HG03095 (cell line): ENCODE results near the gene SDK2.

Source experiments
- ATAC-seq: cut with Tn5 transposase; IDR thresholded peaks from one replicate; pipeline ENCODE4 v1.9.1; 2021; ENCODE audit warnings: moderate library complexity; ENCODE audit not compliant: unreplicated experiment

SDK2 gene

GRCh38 chr17:73652886-73653480, 8.7 kb upstream of the SDK2 start:
- ATAC-seq = no peak

- ATAC-seq = no peak
These were observed 6.5 kb upstream of the SDK2 start for GRCh38 chr17:73650617-73651200.

DNA sequence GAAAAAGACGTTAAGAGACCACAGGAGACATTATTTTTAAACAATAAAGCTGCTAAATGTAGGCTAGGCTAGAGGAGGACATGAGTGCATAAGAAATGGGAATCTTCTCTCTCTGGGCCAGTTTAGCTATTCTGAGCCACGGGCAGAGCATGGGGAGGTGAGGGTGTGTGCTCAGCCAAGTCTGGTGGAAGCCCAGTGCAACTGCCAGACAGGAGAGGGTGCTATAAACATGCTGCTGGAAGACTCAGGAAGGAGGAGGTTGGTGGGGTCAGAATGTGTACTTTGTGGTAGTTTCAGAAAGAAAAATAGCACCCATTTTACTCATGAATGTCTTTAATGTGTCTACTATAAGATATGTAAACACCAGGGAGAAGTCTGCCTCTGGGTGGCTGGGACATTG, 5.9 kb upstream of the SDK2 start:
- ATAC-seq = no peak

DNA sequence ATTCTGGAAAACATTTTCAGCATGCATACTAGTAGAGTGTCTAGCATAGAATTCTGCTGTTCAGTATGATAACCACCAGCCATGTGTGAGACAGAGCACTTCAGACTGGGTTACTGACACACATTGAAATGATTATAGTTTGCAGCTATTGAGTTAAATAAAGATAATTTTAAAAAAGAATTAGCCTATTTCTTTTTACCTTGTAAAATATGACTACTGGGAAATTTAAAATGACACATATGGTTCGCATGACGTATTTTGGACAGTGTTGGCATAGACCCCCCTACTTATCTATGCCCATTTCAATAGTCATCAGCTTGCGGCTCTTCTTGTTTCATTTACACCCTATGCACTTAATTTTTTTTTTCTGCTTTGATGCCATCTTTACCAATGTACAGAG, 4.7 kb upstream of the SDK2 start:
- ATAC-seq = no peak

GRCh38 chr17:73648543-73648820, 4.2 kb upstream of the SDK2 start:
- no peak for ATAC-seq

- ATAC-seq = no peak
These were observed 3.7 kb upstream of the SDK2 start for GRCh38 chr17:73647772-73648542.

DNA sequence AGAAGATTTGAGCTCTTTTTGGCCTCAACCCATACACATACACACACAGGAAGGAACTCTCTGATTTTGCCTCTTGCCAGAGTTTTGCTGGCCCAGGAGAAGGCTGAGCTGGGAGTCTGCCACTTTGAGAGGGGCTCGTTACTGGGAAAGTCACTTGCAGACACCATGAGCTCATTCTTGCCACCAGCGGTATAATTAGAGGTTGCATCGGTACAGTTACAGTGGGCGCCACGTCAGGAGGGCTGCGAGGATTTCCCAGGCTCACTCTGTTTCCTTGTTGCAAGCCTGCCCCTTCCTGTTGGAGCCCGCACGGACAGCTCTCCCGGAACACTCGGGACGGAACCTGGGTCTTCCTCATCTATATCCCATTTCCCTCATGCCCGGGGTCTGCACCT, 3.1 kb upstream of the SDK2 start:
- ATAC-seq = no peak

GRCh38 chr17:73646409-73647300, 2.4 kb upstream of the SDK2 start:
- ATAC-seq = no peak

- ATAC-seq = no peak
These were observed 1.0 kb upstream of the SDK2 start for GRCh38 chr17:73645050-73645871.

- no peak for ATAC-seq
These were observed 447 bp downstream of the SDK2 start for GRCh38 chr17:73643852-73644144.

GRCh38 chr17:73643001-73643851, 1.0 kb downstream of the SDK2 start:
- ATAC-seq = no peak

DNA sequence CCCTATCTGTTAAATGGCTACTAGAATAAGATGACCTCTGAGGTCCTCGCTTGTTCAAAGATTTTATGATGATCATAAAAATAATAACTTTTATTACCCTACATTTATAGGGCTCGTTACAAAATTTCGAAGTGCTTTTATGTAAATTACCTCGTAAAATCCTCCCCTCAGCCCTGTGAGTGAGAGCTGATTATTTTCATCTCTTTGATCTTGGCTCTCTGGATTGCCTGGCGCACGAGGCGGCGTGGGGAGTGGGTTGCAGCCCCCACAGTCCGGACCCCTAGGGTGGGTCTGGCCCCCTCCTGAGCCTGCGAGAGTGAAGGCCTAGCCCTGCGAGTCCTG, 1.6 kb downstream of the SDK2 start:
- ATAC-seq = no peak

GRCh38 chr17:73641826-73642600, 2.2 kb downstream of the SDK2 start:
- no peak for ATAC-seq

DNA sequence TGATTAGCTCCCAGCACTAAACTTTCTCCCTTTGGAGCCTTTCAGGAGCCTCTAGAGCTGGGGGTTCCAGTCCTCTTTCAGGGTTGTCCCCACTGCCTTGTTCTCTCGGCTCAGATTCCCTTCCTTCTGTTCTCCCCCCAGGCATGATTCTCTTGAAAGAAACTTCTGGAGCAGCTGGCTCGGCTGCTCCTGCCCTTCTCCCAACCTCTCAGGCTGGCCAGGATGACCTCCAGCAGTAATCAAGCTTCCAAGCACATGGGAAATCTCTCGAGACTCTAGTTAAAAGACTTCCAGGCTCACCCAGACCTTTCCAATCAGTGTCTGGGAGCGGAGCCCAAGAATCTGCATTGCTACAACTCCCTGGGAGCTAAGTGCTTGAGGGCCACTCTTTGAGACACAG, 3.6 kb downstream of the SDK2 start:
- ATAC-seq = no peak

- ATAC-seq = no peak
These were observed 4.3 kb downstream of the SDK2 start for GRCh38 chr17:73639932-73640331.

- ATAC-seq = no peak
These were observed 4.9 kb downstream of the SDK2 start for GRCh38 chr17:73639322-73639721.

- ATAC-seq = no peak
These were observed 5.7 kb downstream of the SDK2 start for GRCh38 chr17:73638556-73638955.

DNA sequence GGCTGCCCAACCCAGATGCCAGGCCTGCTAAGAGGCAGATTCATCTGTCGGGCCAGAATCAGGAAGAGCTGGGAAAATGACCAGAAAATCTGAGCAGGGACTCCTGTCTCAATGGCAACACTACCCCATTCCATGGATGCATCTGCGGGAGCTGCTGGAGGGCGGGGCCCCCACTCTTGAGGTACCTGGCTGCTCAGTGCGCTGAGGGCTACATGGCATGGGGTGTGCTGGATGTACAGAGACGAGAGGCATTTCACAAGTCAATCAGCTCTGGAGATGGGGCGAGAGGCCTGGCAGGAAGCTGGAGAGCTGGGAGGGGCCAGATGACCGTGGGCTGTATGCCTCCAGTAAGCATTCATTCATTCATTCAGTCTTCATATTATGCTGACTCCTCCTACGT, 6.4 kb downstream of the SDK2 start:
- ATAC-seq = no peak

DNA sequence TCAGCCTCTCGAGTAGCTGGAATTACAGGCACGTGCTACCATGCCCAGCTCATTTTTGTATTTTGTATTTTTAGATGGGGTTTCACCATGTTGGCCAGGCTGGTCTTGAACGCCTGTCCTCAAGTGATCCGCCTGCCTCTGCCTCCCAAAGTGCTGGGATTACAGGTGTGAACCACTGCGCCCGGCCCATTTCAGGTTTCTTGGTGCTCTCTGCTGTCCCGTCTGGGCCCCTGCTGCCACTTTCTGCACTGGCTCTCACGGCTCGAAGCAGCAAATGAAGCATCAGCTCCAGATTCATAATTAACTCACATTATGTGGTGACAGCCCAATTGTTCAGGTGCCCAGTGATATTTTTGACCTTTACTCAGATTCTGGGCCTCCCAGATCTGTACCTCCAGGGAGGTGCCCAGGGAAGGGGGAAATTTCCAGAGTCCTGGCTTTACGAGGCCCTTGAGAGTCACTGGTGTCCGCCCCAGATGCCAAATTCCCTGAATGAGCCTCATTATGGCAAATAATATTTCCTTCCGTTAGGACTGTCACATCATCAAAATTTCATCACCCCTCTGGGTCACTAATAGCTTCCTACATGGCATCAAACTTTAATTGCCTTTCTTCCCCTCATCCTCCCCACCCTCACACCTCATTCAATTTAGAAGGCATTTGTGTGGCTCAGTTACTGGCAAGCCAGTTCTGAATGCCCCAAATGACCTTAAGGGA, 9.0 kb downstream of the SDK2 start:
- ATAC-seq = no peak
